Measurements from ENCODE around the gene NLGN4Y.

GRCh38 chrY:14631676-14632075, 107.3 kb downstream of the NLGN4Y start:
- TF ChIP-seq CTCF (IDR thresholded peaks at IDR 0.05 in 8 of 11, conservative IDR thresholded peaks at IDR 0.05 in 3 of 11) (no peak), POLR2AphosphoS5 (IDR thresholded peaks at IDR 0.05) (no peak)
